Measurements from ENCODE around the gene PTPRG.
"Not testable (repeated sequence)": the region's sequence is repeated elsewhere in the genome, so short reads cannot be mapped to it uniquely, and the experiment has no call there.

Gene PTPRG

DNA sequence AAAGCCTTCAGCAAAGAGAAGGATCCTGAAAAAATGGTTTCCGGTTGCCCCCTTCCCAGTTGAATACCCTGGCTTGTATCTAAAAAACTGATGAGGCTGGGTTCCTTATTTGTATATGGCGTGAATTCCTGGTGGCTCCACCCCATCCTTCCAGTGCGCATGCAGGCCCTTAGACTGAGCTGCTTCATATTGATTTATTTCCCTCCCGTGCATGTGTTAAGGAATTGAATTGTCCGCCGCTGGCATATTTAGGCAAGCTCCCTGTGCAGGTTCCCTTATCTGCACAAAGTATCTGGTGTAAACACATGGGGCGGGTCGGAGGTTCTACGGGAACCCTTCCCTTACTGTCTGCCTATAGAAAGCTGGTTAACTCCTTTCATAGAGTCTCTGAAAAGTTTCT is 449.6 kb downstream of the PTPRG start:
- no peak for DNase-seq (ENCODE audit: low read depth)

DNA sequence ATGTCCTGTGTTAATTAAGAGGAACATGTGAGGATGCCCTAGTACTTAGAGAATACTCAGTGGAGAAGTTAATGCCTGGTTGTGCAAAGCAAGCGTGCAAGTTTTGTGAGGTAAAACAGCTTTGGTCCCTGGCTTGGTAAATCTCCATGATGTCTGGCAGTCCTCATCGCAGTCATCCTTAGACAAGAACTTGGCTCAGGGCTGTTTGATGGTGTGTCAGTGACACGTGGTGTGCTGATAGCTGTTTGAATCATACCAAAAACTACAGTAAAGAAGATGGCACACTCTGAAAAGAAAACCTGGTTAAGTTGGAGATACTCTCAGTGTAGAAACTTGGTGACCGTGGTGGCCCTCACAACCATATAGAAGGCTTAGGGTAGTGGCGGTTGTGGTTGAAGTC is 450.3 kb downstream of the PTPRG start:
- no peak for DNase-seq (ENCODE audit: low read depth)

DNA sequence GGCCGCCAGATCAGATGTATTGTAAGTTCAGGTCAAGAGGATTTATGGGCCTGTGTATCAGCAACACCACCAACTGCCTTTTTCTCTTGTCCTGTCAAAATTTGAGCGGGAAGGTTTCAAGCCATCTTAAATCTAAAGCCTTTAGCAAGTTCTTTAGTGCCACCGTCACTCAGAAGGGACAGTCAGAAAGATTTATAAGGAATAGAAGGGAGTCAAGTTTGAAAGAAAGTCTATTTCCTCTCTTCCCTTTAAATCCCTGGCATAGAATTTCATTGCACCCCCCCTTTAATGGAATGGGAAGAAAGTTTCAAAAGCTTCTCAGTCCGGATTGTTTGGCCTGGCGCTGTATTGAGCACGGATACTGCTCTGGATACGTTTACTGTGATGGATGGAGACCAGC is 452.6 kb downstream of the PTPRG start:
- DNase-seq (ENCODE audit: low read depth): no peak

DNA sequence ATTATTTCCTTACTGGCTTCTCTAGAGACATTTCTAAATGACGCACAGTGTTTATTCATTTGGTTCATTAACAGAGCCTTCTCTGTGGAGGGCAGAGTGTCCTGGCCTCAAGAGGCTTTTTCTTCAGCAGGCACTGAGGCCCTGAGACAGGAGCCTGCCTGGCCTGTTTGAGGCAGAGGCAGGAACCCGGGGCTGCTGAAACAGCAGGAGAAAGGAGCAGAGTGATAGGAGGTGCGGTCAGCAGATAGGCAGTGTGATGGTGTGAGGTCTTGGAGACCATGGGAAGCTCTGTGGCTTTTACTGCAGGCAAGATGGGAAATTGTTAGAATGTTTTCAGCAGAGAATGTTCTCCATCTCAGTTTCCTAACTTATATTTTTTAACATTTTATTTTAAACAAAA is 453.7 kb downstream of the PTPRG start:
- no peak for DNase-seq (ENCODE audit: low read depth)

DNA sequence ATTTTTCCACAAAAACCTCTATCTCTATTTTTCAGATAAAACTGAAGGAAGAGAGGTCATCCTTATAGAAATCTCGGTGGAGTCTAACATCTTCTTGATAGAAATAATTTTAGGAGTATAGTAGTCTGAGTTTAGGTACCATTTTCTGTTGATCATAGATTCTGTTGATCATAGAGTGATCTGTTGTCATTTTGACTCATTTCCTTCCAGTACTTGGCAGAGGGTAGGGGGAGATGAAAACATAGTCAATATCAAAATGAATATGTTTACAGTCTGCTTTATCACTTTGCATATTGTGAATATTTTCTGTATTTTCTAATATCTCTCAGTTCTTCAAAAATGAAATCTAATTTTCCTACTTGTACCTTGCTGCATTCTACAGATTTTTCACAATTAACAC is 458.5 kb downstream of the PTPRG start:
- DNase-seq (ENCODE audit: low read depth): no peak

DNA sequence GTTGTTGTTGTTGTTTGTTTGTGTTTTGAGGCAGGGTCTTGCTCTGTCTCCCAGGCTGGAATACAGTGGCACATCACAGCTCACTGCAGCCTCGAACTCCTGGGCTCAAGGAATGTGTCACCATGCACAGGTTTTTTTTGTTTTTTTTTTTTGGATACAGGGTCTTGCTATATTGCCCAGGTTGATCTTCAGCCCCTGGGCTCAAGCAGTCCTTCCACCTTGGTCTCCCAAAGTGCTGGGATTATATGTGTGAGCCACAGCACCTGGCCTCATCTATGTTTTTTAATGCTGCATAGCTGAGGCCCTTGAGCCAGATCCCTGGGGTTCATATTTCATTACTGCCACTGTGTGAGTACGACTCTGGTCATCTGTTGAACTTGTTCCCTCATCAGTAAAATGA is 459.3 kb downstream of the PTPRG start:
- no peak for DNase-seq (ENCODE audit: low read depth)

DNA sequence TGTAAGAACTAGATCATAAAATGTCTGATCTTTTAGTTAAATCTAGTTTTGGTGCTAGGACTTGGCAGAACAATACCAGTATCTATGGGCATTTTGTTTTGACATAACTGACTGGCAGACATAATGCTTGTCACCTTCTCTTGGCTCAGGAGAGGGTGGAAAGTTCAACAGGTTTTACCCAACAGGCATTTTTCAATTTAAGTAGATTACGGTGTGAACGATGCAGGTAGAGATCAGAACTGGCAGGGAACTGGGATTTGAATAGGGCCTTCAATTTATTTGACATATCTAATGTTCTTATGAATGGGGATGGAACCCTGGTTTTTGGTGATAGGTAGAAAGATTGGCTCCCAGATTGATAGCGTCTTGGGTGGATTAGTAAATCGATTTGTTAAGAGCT is 460.9 kb downstream of the PTPRG start:
- no peak for DNase-seq (ENCODE audit: low read depth)

DNA sequence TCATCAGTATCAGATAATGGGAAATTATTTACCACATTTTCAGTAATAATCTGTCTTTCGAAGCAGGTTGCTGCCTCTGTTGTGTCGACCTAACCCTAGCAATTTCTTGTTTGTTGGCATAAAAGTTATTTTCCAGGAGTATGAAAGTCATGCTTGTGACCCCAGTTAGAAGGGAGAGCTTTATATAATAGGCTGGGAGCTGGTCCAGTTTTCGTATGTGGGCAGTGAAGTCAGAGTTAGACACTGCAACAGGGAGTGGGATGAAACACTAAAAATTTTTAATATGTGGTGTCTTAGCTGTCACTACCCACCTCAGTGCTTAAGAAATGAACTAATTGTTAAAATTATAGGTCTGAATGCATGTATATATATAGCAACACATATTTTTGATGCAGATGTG is 463.5 kb downstream of the PTPRG start:
- no peak for DNase-seq (ENCODE audit: low read depth)

DNA sequence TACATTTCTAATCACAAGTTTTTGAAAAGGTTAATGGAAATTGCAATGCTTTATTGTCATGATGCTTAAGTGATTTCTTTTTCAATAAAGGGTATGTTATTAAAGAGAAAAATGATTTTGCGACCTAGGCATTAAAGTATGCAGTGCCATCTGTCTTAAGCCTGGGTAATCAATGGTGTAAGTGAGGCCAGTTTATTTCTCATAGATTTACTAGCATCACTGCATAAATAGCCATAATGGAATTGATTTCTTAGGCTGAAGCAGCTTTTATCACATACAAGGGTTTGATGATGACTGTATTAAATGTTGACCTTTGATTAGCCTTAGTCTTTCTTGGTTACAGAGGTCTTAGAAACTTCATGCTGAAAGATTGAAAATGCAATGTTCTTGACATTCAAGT is 464.5 kb downstream of the PTPRG start:
- no peak for DNase-seq (ENCODE audit: low read depth)

DNA sequence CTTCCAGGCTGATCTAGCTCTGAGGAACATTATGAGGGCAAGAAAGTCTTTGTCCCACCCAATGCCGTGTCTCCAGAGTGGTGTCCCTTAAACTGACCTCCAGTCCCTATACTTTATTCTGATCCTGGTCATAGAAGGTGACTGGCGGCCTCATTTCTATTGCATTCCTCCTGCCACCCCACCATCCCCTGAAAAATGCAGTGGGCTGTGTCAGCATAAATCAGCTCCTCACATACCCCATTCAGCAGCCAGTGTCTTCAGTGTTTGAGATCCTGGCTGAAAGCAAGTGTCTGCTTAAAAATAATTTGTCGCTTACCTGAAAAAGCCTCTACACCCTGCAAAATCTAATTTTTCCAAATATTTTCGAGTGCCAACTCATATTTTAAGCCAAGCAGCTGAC is 465.9 kb downstream of the PTPRG start:
- DNase-seq (ENCODE audit: low read depth): no peak

DNA sequence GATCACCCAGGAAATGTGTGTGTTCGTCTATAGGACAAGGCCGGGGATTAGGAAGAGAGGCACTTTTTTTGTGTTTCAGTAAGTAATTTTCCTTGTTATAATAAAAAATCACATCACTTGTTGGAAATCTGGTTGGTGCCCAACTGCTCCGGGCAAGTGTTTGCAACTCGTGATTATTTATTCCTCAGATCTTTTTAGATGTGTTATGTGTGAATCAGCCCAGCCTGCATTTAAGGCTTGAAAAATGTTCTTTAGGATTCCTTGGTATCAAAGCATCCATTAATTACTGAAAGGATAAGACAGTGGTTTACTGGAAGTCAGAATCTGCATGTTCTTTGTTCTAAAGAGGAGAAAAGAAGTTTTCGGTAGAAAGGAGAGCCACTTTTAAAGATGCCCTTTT is 466.4 kb downstream of the PTPRG start:
- DNase-seq (ENCODE audit: low read depth): no peak

DNA sequence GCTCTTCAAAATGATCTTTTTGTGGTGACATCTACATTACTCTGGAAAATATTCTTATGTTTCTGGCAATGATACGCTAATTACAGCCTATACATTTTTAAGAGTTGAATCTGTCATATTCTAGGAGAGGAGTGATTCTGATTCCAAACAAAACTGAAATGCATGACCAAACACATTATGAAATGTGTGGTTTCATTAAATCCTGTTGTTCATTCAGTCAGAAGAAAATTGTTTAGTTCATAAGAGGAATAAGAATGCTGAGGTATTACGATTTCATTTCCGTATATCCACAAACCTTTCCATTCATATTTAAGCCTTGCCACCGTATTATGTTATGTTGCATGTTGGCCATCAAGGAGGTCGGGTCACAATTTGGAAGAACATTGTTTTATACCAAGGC is 466.9 kb downstream of the PTPRG start:
- peak; percentile 26 for DNase-seq (ENCODE audit: low read depth)

DNA sequence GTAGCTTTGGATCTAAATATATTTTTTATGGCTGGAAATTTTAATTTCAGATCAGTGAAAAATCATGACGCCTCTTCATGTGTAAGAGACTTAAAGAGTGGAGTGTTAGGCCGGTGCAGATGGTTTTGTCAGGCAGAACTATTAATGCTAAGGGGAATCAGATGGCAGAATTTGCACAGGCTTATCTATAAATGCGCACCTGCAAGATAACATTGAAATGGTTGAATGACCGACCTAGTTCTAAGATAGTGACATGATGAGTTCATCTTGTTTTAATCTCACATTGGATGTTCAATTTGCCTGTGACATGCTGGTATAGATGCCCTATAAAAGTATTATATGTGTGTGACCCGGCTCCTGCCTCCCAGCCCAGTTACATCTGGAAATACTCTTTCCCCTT is 471.4 kb downstream of the PTPRG start:
- DNase-seq (ENCODE audit: low read depth): no peak

DNA sequence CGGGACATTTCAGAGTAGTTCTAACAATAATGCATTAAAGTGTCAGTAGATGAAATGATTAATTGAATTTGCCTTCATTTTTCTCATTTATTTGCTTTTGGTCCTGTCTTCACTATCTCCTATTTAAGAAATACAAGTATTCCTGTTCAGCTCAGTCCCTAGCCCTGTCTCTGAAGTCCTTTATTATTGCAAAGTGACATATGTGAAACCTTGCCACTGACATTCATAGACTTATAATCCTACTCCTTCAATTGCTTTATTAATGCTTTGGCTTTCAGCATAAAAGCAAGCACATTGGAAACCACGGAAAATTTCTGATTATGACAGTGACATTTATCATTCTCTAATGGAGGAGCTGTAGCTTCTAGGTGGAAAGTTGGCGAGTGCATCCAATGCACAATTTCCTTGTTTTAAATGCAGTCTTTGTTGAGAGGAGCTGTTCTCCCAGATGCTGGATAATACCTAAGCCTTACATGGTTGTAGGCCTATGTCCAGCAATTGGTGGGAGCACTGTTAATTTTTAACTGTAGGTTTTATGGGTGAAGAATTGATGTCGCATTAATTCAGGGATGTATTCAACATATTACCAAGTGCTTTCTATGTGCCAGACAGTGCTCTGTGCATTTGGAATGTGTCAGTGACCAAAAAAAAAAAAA is 474.2 kb downstream of the PTPRG start:
- no peak for DNase-seq (ENCODE audit: low read depth)

DNA sequence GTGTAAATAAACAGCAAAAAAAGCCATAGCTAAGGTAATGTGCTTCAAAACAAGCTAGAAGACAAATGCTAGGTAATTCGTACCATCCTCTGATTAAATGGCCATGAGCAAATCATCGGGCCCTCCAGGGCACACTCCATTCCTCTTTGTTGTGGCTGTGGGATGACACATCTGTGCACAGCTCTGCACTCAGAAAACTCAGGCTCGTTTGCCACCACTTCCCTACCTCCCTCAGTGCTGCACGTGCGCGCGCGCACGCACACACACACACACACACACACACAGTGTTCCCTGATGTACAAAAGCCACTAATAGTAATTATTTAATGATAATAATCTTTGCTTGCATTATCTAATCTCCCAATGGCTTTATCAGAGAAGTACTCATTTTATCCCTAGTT is 475.4 kb downstream of the PTPRG start:
- no peak for DNase-seq (ENCODE audit: low read depth)

DNA sequence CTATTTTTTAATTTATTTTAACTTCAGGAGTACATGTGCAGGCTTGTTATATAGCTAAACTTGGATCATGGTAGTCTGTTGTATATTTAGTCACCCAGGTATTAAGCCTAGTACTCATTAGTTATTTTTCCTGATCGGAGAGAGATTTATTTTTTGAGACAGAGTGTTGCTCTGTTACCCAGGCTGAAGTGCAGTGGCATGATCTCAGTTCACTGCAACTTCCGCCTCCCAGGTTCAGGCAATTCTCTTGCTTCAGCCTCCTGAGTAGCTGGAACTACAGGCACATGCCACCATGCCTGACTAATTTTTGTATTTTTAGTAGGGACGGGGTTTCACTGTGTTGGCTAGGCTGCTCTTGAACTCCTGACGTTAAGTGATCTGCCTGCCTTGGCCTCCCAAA is 477.4 kb downstream of the PTPRG start:
- DNase-seq (ENCODE audit: low read depth): not testable (repeated sequence)

DNA sequence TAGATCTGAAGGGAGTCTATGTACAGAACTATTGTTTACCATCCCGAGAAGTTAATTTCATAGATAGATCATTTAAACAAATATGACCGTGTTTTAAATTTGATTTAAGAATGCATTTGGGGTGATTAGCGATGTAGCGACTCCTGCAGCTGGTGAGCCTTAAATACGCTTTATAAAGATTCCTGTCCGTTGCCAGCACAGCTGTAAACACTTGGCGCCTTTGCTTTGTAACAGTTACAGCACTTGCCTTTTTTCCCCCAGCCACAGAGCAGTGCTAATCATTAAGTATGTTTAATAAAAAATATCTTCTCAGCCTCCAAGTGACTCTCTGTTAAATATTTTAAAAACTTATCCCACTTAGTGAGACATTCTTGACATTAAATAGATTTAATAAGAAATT is 478.2 kb downstream of the PTPRG start:
- no peak for DNase-seq (ENCODE audit: low read depth)

DNA sequence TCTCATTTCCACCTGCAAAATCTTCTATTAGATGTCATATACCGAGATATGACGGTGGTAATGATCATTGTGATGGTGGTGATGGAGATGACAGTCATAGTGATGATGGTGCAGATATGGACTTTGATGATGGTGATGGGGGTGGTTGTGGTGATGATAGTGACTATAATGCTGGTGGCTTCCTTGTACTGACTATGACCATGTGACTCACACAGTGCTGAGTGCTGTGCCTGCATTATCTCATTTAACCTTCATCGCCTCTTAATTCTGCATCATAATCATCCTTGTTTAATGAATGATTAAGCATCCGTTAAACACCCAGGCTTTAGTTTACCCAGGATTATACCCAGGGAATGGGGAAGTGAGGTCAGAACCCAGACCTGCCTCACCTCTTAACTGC is 480.3 kb downstream of the PTPRG start:
- DNase-seq (ENCODE audit: low read depth): no peak

DNA sequence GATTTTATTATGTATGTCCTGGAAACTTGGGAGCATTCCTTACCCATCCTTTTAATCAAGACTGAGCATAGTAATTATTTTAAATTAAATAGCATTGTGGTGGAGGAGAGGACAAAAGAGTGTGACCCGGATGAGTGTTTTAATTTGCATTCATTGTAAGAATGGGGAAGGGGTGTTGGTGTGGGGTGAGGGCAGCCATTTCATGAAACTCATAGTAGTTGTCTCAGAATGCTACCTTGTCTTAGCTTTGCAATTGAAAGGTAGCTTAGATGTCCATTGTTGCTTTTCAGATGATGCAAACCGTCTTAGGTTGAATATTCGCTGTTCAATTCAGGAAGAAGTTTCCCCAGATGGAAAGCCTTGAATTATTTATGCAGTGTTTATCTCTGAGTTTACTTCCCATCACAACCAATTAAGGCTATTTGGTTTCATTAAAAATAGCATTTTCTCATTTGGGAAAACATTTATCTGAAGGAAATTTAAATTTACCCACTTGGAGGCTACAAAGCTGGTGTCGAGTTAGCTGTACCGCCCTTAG is 483.6 kb downstream of the PTPRG start:
- DNase-seq (ENCODE audit: low read depth): no peak

DNA sequence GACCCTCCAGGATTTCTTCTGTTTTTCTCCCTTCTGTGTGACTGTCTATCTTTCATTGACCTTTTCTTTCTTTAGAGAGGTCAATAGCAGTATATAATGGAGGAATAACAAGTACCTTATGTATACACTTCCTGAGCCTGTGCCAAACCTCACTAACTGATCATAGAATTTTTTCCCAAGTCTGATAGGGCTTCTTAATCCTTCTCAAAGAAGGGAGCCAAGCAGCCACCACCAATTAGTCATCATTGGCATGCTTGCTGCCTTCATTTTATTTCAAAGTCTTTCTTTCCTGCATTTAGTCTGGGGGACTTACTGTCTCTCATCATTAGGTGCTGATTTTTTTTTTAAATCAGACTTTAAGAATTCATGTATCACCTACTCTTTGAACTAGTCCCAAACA is 485.0 kb downstream of the PTPRG start:
- DNase-seq (ENCODE audit: low read depth): peak; percentile 76

DNA sequence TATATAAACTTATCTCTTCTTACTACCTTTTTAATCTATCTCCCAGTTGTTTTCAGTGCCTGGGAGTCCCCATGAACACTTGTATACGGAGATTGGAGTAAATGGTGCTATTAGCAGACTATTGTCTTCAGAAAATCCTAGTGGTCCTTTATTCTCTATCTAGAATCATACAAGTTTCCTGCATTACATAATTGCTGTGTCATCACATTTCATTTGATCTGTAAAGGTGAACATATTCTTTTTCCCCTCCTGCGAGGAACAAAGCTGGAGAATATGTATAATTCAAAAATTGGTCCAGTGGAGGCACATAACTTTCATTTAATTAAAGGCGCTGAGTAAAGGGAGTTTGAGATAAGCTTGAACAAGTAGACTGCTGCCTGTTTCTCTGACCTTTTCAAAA is 487.2 kb downstream of the PTPRG start:
- no peak for DNase-seq (ENCODE audit: low read depth)

DNA sequence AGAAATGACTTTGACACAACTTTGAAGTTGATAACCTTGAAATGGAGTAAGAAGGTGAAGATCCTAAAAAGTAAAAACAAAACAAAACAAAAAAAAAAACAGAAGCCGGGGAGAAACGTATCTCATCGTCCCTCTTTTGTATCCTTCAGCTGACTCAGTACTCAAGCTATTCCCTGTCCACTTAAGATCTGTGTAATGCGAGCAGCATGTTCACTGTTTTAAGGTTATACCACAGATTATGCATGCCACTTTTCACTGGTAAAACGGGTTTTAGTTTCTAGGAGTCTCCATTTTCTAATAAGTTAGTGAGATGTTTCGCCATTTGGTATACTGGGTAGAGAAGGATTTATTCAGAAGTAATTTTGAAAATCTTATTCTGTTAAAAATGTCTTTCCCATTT is 487.7 kb downstream of the PTPRG start:
- DNase-seq (ENCODE audit: low read depth): peak; percentile 20

DNA sequence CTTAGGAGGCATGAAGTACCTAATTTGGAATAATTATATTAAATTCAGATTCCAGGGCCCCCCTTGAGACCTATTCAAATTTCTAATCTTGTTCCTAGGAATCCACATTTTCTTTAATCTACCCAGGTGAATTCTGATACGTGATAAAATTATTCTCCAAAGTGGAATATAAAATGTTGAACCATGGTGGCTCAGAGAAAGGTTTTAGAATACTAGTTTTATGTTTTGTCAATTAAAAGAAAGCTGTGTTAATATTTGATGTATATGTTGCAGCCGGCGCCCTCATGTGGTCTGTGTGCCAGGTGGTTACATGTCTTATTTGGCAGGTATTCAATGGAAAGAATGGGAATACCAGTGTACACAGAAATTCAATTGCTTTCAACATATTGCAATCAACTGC is 490.1 kb downstream of the PTPRG start:
- DNase-seq (ENCODE audit: low read depth): peak; percentile 40

DNA sequence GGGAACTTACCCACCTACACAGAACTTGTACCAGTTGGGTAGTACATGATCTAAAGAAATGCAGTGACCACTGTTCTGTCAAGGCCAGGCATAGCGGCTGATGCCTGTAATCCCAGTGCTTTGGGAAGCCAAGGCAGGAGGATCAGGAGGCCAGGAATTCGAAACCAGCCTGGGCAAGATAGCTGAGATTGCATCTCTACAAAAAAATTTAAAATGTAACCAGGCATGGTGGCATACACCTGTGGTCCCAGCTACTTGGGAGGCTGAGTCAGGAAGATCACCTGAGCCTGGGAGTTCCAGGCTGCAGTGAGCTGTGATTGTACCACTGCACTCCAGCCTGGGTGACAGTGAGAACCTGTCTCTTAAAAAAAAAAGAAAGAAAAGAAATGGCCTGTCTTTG is 491.0 kb downstream of the PTPRG start:
- DNase-seq (ENCODE audit: low read depth): no peak

DNA sequence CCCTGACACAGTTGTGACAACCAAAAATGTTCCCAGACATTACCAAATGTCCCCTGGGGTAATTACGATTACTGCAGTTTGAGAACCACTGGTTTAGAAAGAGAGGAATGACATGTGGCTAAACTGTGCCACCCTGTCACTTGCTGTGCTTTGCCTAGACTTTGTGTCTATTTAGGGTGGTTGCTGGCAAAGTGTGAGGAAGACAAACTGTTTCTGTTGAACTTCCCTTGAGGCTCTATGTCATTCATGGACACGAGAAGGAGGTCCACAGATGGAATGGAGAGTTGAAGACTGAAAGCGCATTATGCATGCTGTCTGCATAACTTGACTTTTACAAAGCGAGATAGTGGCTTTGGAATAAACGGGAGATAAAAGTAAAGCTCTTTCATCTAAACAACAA is 495.3 kb downstream of the PTPRG start:
- no peak for DNase-seq (ENCODE audit: low read depth)

Data from iris pigment epithelial cell (primary cell).